SH-SY5Y (cell line): ENCODE results near the gene USP25.

ENCODE experiments used
- GATA2 ChIP-seq: IDR thresholded peaks from 2 replicates; pipeline ENCODE4 v1.6.1; 2011; ENCODE audit warnings: mild to moderate bottlenecking, low read depth, low read length
- GATA3 ChIP-seq: IDR thresholded peaks from 2 replicates; pipeline ENCODE4 v1.6.1; 2011; ENCODE audit warnings: low read depth, mild to moderate bottlenecking, low read length, moderate library complexity

GRCh38 chr21:15729346-15729673 lies 472 bp upstream of the USP25 start:
- TF ChIP-seq GATA2 (no peak), GATA3 (no peak)
